NK-92 (cell line): ENCODE measurements around the gene ANO9.
"Not testable (repeated sequence)": the region's sequence is repeated elsewhere in the genome, so short reads cannot be mapped to it uniquely, and the experiment has no call there.

Experiments used
- DNase-seq: peaks from one replicate; lab custom pipeline; 2025; ENCODE audit not compliant: unreplicated experiment; lab: John Stamatoyannopoulos, UW

ANO9 gene

GRCh38 chr11:416757-417621 is 24.8 kb downstream of the ANO9 start:
- DNase-seq: no peak

DNA sequence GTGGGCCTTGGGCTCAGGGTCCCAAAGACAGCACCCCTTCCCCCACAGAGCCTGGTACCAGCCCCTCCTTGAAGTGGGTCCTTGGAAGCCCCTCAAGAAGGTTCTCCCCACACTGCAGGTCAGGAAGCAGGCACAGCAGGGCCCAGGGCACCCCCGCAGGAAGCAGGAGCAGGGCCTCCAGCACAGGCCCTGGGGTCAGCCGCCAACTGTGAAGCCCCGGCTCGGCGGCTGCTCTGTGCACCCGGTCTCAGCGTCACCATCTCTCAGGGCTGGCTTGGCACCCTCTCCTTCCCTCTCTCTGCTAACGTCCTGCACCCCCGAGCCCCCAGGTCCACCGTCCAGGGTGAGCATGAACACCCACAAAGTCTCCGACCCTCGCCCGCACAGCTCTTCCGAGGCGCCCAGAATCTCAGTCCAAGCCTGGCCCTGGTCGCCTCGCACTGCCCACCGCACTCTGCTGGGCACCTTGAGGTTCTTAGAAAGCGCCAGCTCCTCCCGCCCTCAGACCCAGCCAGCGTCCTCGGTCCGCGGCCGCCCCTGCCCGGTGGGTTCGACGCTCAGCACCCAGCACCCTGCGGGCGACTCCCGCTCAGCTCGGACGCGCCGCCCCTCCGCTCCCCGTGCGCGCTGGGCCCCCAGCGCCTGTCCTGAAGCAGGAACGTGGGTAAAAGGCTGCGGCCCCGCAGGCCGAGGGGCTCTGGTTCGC is 25.6 kb downstream of the ANO9 start:
- DNase-seq: no peak

- no peak for DNase-seq
Measured at GRCh38 chr11:415640-416041, 26.2 kb downstream of the ANO9 start.

- no peak for DNase-seq
Measured at GRCh38 chr11:414318-414857, 27.4 kb downstream of the ANO9 start.

DNA sequence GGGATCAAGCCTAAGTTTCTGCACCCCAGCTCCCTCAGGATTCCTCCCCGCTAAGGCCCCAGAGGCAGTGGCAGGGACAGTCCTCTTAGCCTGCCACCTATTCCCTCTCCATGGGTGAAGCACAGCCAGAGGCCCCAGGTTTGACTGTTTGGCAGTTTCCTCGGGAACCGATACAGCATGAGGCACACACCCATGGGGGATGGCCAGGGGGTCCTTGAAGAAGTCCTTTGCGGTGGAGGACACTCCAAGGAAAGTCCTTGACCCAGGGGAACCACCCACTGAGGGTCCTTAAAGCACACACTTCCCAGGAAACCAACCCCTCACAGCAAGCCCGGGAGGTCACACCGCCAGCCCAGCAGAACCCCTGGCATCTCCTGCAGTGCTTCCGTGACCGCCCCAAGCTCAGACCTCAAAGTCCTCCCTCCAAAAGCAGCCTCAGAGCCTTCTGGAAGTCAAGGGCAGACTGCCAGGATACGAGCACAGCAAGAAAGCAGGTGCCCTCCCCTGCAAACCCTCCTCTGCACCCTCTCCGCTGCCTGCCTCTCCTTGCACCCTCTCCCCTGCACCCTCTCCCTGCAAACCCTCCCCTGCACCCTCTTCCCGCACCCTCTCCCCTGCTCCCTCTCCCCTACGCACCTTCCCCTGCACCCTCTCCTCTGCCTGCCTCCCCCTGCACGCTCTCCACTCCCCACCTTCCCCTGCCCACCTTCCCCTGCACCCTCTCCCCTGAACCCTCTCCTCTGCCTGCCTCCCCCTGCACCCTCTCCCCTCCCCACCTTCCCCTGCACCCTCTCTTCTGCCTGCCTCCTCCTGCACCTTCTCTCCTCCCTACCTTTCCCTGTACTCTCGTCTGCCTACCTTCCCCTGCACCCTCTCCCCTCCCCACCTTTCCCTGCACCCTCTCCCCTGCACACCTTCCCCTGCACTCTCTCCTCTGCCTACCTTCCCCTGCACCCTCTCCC is 28.4 kb downstream of the ANO9 start:
- DNase-seq: no peak

DNA sequence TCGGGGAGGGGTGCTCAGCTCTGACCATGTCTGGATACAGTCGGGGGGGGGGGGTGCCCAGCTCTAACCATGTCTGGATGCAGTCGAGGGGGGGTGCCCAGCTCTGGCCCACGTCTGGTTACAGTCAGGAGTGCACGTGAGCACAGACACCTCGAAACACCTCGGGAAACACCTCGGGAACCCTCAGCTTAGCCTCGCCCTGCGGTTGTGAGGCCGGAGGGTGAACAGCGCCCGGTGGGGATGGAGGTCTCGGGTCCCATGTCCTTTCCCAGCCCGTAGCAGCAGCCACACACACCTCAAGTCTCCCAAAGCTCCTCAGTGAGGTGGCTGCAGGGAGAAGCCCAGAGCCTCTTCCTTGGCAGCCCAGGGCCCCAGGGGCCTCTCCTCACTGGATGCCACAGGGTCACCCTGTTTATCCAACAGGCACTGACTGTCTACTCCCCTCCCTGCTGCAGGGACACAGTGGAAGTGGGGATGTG is 29.1 kb downstream of the ANO9 start:
- DNase-seq: no peak

DNA sequence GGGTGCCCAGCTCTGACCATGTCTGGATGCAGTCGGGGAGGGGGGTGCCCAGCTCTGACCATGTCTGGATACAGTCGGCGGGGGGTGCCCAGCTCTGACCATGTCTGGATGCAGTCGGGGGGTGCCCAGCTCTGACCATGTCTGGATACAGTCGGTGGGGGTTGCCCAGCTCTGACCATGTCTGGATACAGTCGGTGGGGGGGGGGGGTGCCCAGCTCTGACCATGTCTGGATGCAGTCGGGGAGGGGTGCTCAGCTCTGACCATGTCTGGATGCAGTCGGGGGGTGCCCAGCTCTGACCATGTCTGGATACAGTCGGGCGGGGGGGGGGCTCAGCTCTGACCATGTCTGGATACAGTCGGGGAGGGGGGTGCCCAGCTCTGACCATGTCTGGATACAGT is 30.3 kb downstream of the ANO9 start:
- not testable (repeated sequence) for DNase-seq

DNA sequence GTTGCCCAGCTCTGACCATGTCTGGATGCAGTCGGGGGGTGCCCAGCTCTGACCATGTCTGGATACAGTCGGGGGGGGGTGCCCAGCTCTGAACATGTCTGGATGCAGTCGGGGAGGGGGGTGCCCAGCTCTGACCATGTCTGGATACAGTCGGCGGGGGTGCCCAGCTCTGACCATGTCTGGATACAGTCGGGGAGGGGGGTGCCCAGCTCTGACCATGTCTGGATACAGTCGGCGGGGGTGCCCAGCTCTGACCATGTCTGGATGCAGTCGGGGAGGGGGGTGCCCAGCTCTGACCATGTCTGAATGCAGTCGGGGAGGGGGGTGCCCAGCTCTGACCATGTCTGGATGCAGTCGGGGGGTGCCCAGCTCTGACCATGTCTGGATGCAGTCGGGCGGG is 31.1 kb downstream of the ANO9 start:
- not testable (repeated sequence) for DNase-seq

- DNase-seq: no peak
Measured at GRCh38 chr11:409600-410483, 32.0 kb downstream of the ANO9 start.

DNA sequence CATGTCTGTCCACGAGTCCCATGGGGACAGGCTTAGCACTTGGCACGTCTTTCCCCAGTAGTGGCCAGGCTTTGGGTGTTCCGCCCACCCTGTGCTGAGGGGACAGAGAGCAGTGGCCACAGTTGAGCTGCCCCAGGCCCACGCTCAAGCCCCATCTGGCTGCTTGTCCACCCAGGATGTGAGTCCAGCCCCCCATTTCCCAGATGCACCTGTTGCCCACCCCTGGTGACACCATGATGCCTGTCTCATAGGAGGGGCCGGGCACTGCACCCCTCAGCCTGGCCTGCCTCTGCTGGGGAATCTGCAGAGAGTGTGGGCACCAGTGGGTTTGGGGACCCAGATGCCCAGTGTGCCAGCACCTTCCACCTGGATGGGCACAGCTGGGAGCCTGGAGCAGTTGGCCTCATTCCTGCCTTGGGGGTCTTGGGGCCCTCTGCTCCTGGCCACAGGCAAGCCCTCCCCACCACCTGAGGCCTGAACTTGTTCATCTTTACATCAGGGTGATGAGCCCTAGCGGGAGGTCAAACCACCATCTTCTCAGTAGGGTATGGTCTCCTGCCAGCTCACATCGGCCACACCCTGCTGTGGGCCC is 32.7 kb downstream of the ANO9 start:
- no peak for DNase-seq

DNA sequence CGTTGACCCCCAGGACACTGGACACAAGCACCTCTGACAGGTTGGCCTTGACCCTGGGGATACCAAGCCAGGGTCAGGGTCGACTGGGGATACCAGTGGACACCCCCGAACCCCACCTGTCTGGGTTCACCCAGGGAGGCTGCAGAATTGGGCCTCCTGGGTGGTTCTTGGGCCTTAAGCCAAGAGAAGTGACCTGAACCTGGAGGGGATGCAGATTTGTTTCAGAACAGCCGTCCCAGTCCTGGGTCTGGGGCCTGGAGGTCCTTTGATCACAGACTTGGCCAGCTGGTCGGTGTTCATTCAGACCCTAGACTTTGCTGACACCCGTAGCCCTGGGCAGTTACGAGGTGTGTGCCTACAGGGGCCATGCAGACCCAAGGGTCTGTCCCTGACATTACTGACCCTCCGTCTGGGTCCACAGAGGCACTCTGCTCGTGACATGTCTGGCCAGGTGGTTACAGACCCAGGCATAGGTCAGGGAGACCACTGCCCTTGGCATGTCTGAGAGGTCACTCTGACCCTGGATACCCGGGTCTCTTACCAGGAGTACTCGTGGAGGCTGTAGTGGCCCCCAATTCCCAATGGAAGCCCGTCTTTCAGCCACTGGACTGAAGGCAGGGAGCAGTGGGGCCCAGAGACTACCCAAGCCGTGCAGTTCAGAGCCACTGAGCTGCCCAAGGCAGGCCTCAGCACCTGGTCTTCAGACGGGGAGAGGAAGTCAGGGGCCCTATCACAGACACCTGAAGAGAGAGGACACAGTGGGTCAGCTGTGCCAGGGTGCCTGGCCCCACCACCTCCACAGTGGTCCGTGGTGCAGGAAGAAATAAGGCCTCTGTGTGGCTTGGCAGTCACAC is 33.4 kb downstream of the ANO9 start:
- no peak for DNase-seq

GRCh38 chr11:407651-408123 is 34.1 kb downstream of the ANO9 start:
- no peak for DNase-seq

DNA sequence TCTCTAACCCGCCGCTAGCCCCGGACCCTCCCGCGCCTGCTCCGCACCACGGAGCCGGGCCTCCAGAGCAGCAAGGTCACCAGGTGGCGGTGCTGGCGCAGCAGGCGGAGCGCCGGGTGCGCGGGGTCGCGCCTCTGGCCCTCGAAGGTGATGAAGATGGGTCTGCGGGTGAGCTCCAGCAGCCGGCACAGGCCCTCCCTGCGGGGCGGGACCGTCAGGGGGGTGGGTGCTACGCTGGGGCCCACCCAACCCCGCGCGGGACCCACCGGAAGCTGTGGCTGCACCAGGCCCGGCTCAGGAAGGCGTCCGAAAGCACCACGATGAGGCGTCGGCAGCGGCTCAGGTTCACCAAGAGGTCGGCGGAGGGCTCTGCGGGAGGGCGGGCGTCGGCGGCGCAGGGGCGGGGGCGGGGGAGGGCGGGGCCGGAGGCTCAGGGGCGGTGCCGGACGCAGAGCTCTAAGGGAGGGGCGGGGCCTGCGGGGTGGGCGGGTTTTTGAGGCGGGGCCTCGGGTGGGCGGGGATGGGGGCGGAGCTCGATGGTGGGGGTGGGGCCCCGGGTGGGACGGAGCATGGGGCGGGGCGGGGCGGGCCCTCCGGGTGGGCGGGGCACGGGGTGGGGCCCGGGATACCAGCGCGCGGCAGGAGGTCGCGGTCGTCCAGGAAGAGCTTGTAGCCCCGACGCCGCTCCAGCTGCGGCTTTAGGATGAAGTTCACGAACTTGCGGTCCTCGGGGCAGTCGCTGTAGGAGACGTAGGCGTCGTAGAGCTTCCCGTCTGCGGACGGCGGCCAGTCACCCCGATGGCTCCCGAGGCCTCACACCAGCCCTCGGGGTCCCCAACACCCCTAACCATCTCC is 34.8 kb downstream of the ANO9 start:
- peak; percentile 67 for DNase-seq

DNA sequence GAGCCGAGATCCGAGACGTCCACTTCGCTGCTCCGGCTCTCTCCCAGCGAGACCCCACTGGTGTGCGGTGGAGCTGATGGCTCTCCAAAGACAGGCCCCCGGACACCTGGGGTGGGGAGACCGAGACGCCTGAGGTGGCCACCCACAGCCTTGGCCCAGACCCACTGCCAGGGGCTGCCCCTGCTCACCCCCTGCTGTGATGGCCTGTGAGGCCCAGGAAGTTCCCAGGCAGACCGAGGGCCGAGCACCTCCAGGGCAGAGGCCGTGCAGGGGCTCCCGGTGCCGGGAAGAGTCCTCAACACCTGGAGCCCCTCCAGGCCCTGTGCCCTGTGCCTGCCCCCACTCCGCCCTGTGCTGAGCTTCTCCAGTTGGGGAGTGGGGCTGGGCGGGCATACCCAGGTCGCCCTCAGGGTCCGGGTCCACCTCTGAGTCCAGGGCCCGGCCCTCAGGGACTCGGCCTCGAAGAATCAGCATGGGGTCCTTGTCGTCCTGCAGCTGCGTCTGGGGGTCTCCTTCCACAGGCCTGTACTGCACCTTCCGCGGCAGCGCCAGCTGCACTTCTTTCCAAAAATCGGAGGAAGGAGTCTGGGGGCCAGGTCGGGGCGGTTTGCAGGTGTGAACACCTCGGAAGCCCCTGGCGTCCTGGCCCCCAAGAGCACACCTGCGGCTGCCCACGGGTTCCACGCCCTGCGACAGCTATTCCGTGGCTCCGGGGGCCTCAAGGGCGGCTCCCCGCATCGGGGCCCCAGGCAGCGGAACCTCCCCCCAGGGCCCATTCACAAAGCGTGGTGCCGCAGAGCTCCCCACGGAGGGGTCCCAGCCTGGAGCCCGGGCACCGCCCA is 35.6 kb downstream of the ANO9 start:
- no peak for DNase-seq

DNA sequence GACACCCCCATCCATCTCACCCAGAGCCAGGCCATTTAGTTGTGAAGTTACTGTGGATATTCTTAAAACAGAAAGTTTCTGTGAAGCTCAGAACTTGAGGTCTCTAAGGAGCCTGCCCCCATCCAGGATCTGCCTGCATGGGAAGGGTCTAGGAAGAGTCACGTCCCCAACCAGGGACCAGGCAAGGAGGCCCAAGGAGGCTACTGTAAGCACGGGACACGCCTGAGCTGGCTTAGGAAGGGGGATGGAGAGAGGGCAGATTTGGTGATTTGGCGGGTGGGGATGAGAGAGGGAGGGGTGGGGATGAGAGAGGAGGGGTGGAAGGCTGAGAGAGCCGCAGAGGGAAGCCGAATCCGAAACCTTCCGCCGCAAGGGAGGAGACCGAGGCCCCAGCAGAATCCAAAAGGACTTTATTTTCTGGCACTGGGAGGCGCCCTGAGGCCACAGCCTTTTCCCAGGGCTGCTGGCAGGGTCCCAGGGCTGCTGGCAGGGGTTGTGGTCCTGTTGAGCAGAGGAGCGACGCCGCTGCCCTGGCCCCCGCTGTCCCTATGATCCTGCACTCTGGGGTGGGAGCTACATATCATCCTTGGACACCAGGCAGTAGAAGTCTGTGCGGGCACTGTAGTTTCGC is 36.4 kb downstream of the ANO9 start:
- no peak for DNase-seq
